Neural cell (in vitro differentiated cells): ENCODE data around the gene XPA. TPM values are rescaled to one million over a fixed set of nuclear protein-coding genes. Genes with fewer than 3 reads are reported as not detected.

Experiments
- H2AFZ ChIP-seq: fragments of 200-600, 300-800 bp; sonication (generic), shearing (Covaris generic); 2 replicates; pipeline ENCODE4 v1.6.0; 2014; ENCODE audit warnings: low read depth, mild to moderate bottlenecking, antibody characterized with exemption, low read length, moderate library complexity
- H3F3A ChIP-seq: fragments of 200-600 bp; shearing (Covaris generic); 2 replicates; pipeline ENCODE4 v1.6.1; 2016; ENCODE audit warnings: mild to moderate bottlenecking, moderate library complexity, mixed read lengths, antibody characterized with exemption, low read length; ENCODE audit not compliant: insufficient read depth, poor library complexity, severe bottlenecking
- H3K27ac ChIP-seq: fragments of 200-600, 300-800 bp; sonication (generic), shearing (Covaris generic); 2 replicates; pipeline ENCODE4 v1.5.1; 2014; ENCODE audit warnings: mild to moderate bottlenecking, low read length, moderate library complexity
- H3K27me3 ChIP-seq: fragments of 300-800, 200-600 bp; sonication (generic), shearing (Covaris generic); 2 replicates; pipeline ENCODE4 v1.6.0; 2014; ENCODE audit warnings: mild to moderate bottlenecking, low read depth, low read length, moderate library complexity; ENCODE audit not compliant: insufficient read depth
- H3K36me3 ChIP-seq: fragments of 300-800, 200-600 bp; sonication (generic), shearing (Covaris generic); 2 replicates; pipeline ENCODE4 v1.5.1; 2014; ENCODE audit warnings: mild to moderate bottlenecking, antibody characterized with exemption, low read length, moderate library complexity; ENCODE audit not compliant: insufficient read depth
- H3K4me2 ChIP-seq: fragments of 300-800, 200-600 bp; sonication (generic), shearing (Covaris generic); 2 replicates; pipeline ENCODE4 v1.6.0; 2014; ENCODE audit warnings: mild to moderate bottlenecking, low read length
- H3K4me3 ChIP-seq: fragments of 300-800, 200-600 bp; sonication (generic), shearing (Covaris generic); 2 replicates; pipeline ENCODE4 v1.5.1; 2014; ENCODE audit warnings: mild to moderate bottlenecking, low read length, moderate library complexity
- H3K79me2 ChIP-seq: fragments of 200-600 bp; shearing (Covaris generic); replicated peaks from 2 replicates; pipeline ENCODE4 v1.6.0; 2014; ENCODE audit warnings: mild to moderate bottlenecking, low read length, moderate library complexity; ENCODE audit not compliant: insufficient read depth
- H3K9ac ChIP-seq: fragments of 300-800, 200-600 bp; sonication (generic), shearing (Covaris generic); 2 replicates; pipeline ENCODE4 v1.6.1; 2016; ENCODE audit warnings: mild to moderate bottlenecking, low read length, mixed read lengths
- H3K9me2 ChIP-seq: fragments of 200-600 bp; shearing (Covaris generic); 2 replicates; pipeline ENCODE4 v1.6.1; 2016; ENCODE audit warnings: mild to moderate bottlenecking, low read length, mixed read lengths; ENCODE audit not compliant: insufficient read depth
- H3K9me3 ChIP-seq: fragments of 200-600, 300-800 bp; sonication (generic), shearing (Covaris generic); 2 replicates; pipeline ENCODE4 v1.6.1; 2016; ENCODE audit warnings: mild to moderate bottlenecking, mixed run types, low read length, moderate library complexity, mixed read lengths
- H4K20me1 ChIP-seq: fragments of 200-600 bp; shearing (Covaris generic); 2 replicates; pipeline ENCODE4 v1.6.1; 2016; ENCODE audit warnings: mild to moderate bottlenecking, mixed run types; ENCODE audit not compliant: insufficient read depth
- CTCF ChIP-seq: fragments of 450-650 bp; IDR thresholded peaks from 2 replicates; pipeline ENCODE4 v1.5.1; 2014; ENCODE audit warnings: antibody characterized with exemption, mild to moderate bottlenecking, moderate library complexity; ENCODE audit not compliant: poor library complexity, severe bottlenecking
- EP300 ChIP-seq: fragments of 450-650 bp; conservative IDR thresholded peaks from 2 replicates; pipeline ENCODE4 v1.6.1; 2014; ENCODE audit warnings: antibody characterized with exemption, mild to moderate bottlenecking, moderate library complexity; ENCODE audit not compliant: poor library complexity, severe bottlenecking
- EZH2 ChIP-seq: fragments of 200-600, 300-800 bp; shearing (Covaris generic), sonication (generic); IDR thresholded peaks from 2 replicates; pipeline ENCODE4 v1.6.1; 2014; ENCODE audit warnings: antibody characterized with exemption, low read length, borderline replicate concordance, mild to moderate bottlenecking; ENCODE audit not compliant: insufficient read depth, poor library complexity, severe bottlenecking
- MXI1 ChIP-seq: fragments of 450-650 bp; conservative IDR thresholded peaks from 2 replicates; pipeline ENCODE4 v1.6.1; 2014; ENCODE audit warnings: antibody characterized with exemption, mild to moderate bottlenecking; ENCODE audit not compliant: poor library complexity, severe bottlenecking
- POLR2AphosphoS5 ChIP-seq: IDR thresholded peaks from 2 replicates; pipeline ENCODE4 v1.6.1; 2012
- RAD21 ChIP-seq: fragments of 450-650 bp; conservative IDR thresholded peaks from 2 replicates; pipeline ENCODE4 v1.6.1; 2014; ENCODE audit warnings: antibody characterized with exemption, mild to moderate bottlenecking, moderate library complexity
- REST ChIP-seq: IDR thresholded peaks from 2 replicates; pipeline ENCODE4 v1.6.1; 2012; ENCODE audit warnings: borderline replicate concordance
- SMC3 ChIP-seq: fragments of 450-650 bp; conservative IDR thresholded peaks from 2 replicates; pipeline ENCODE4 v1.6.1; 2014; ENCODE audit warnings: antibody characterized with exemption, mild to moderate bottlenecking, moderate library complexity; ENCODE audit not compliant: poor library complexity
- TAF1 ChIP-seq: IDR thresholded peaks from 2 replicates; pipeline ENCODE4 v1.6.1; 2012; ENCODE audit warnings: low read depth
- polyA plus RNA-seq: library from polyadenylated mRNA; depleted of rRNA; stranded (reverse); fragments of >200 nt; gene quantifications from 2 replicates; pipeline ENCODE4 v1.2.3, GENCODE V29; 2014

The XPA gene
- polyA plus RNA-seq, 1 donor from 2014 or later, result 34.5 TPM

GRCh38 chr9:97694769-97695168, 2.4 kb downstream of the XPA start:
- H3K9me2 ChIP-seq, result no peaks in the 10 kb centered on the region
- H3K4me2 ChIP-seq, result peak overlapping the region; percentile 76
- H3K9ac ChIP-seq, result no peak overlapping the region
- no peaks in the 10 kb centered on the region for H3K9me3 ChIP-seq
- TF ChIP-seq CTCF (no peak), EP300 (no peak), MXI1 (no peak), TAF1 (no peak), REST (no peak), RAD21 (no peak)
- no peaks in the 10 kb centered on the region for H3K27me3 ChIP-seq
- H4K20me1 ChIP-seq, result no peaks in the 10 kb centered on the region
- H3K36me3 ChIP-seq, result no peaks in the 10 kb centered on the region
- peak overlapping the region; percentile 80 for H3K4me3 ChIP-seq
- H3K27ac ChIP-seq, result no peak overlapping the region
- no peak overlapping the region for H2AFZ ChIP-seq
- peaks cover 26% of the 10 kb centered on the region for H3K79me2 ChIP-seq
- no peaks in the 10 kb centered on the region for H3F3A ChIP-seq

GRCh38 chr9:97689401-97690180, 7.5 kb downstream of the XPA start:
- H3K27ac ChIP-seq, result no peak overlapping the region
- H3K9me3 ChIP-seq, result no peaks in the 10 kb centered on the region
- no peak overlapping the region for H3K9ac ChIP-seq
- no peak overlapping the region for H3K4me3 ChIP-seq
- TF ChIP-seq CTCF (no peak), REST (no peak), SMC3 (no peak), POLR2AphosphoS5 (no peak), RAD21 (no peak), TAF1 (no peak), EP300 (no peak), MXI1 (no peak), EZH2 (no peak)
- H4K20me1 ChIP-seq, result no peaks in the 10 kb centered on the region
- no peak overlapping the region for H3K4me2 ChIP-seq
- peaks cover 12% of the 10 kb centered on the region for H3K79me2 ChIP-seq
- no peaks in the 10 kb centered on the region for H3K27me3 ChIP-seq
- H3F3A ChIP-seq, result no peaks in the 10 kb centered on the region
- peaks cover 3% of the 10 kb centered on the region for H3K36me3 ChIP-seq
- H3K9me2 ChIP-seq, result no peaks in the 10 kb centered on the region
- H2AFZ ChIP-seq, result no peak overlapping the region
